Islet of Langerhans (tissue), 1 donor: ENCODE measurements around the gene CYP4B1.
"Not testable (repeated sequence)": the region's sequence is repeated elsewhere in the genome, so short reads cannot be mapped to it uniquely, and the experiment has no call there.

Experiments used
- FAIRE-seq: peaks from one replicate; lab custom pipeline; 2011; peaks lifted over from hg19 to GRCh38; lab: Jason Lieb, UNC

Gene CYP4B1

GRCh38 chr1:46798810-46799209 lies at the start of gene CYP4B1:
TSS of gene CYP4B1 (plus strand) at chr1:46799046. CDS start at chr1:46799082, 36 bp downstream.
- no peak for FAIRE-seq

- FAIRE-seq, result no peak
Observed at GRCh38 chr1:46749404-46749803, 49.4 kb upstream of the CYP4B1 start.

- no peak for FAIRE-seq
Observed at GRCh38 chr1:46749921-46750404, 48.9 kb upstream of the CYP4B1 start.

GRCh38 chr1:46753985-46754384 lies 44.9 kb upstream of the CYP4B1 start:
- no peak for FAIRE-seq

GRCh38 chr1:46754707-46755106 lies 44.1 kb upstream of the CYP4B1 start:
- FAIRE-seq, result not testable (repeated sequence)

GRCh38 chr1:46755121-46755520 lies 43.7 kb upstream of the CYP4B1 start:
- FAIRE-seq, result peak; percentile 30

- no peak for FAIRE-seq
Observed at GRCh38 chr1:46757247-46757955, 41.4 kb upstream of the CYP4B1 start.

- no peak for FAIRE-seq
Observed at GRCh38 chr1:46757956-46758528, 40.8 kb upstream of the CYP4B1 start.

- FAIRE-seq, result no peak
Observed at GRCh38 chr1:46760558-46761166, 38.2 kb upstream of the CYP4B1 start.

- no peak for FAIRE-seq
Observed at GRCh38 chr1:46761740-46762139, 37.1 kb upstream of the CYP4B1 start.

- FAIRE-seq, result no peak
Observed at GRCh38 chr1:46764402-46764801, 34.4 kb upstream of the CYP4B1 start.

GRCh38 chr1:46767649-46768282 lies 31.1 kb upstream of the CYP4B1 start:
- FAIRE-seq, result no peak

GRCh38 chr1:46768445-46768844 lies 30.4 kb upstream of the CYP4B1 start:
- no peak for FAIRE-seq

GRCh38 chr1:46769028-46769740 lies 29.7 kb upstream of the CYP4B1 start:
- no peak for FAIRE-seq

GRCh38 chr1:46770541-46770940 lies 28.3 kb upstream of the CYP4B1 start:
- FAIRE-seq, result no peak

GRCh38 chr1:46772571-46772970 lies 26.3 kb upstream of the CYP4B1 start:
- FAIRE-seq, result no peak

- no peak for FAIRE-seq
Observed at GRCh38 chr1:46774297-46774696, 24.5 kb upstream of the CYP4B1 start.

GRCh38 chr1:46778456-46778855 lies 20.4 kb upstream of the CYP4B1 start:
- not testable (repeated sequence) for FAIRE-seq

GRCh38 chr1:46784666-46785065 lies 14.2 kb upstream of the CYP4B1 start:
- FAIRE-seq, result no peak

GRCh38 chr1:46788634-46789033 lies 10.2 kb upstream of the CYP4B1 start:
- not testable (repeated sequence) for FAIRE-seq

GRCh38 chr1:46790446-46791101 lies 8.3 kb upstream of the CYP4B1 start:
- FAIRE-seq, result no peak

GRCh38 chr1:46793126-46793525 lies 5.7 kb upstream of the CYP4B1 start:
- no peak for FAIRE-seq
